SH-SY5Y (cell line): ENCODE measurements around the gene TEAD1.

Source experiments
- GATA2 ChIP-seq: IDR thresholded peaks from 2 replicates; pipeline ENCODE4 v1.6.1; 2011; ENCODE audit warnings: mild to moderate bottlenecking, low read depth, low read length
- GATA3 ChIP-seq: IDR thresholded peaks from 2 replicates; pipeline ENCODE4 v1.6.1; 2011; ENCODE audit warnings: low read depth, mild to moderate bottlenecking, low read length, moderate library complexity

DNA sequence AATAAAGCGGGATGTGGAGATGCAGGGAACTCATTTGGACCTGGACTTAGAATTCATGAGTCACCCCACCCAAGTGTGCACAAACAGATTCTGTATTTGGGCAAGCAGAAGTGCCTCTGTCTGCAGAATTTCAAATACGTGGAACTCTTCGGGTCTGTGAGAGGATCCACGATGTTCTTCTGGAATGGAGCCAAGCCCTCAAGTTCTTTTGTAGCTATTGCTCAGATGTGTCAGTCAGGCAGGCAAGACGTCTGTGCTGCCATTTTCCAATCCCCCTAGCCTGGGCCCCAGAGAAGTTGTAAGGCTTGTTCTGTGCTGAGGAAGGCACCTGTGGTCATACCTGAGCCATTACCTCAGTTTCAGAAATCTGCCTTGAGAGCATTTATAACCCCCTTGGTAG is 202.1 kb downstream of the TEAD1 start:
- TF ChIP-seq GATA2 (no peak), GATA3 (no peak)
